HEK293 (cell line): ENCODE results near the gene RNF224.

ENCODE experiments used
- GLI4 ChIP-seq: fragments of 450-650 bp; formaldehyde crosslinking; IDR thresholded peaks from 2 replicates; pipeline ENCODE4 v1.5.1; 2016; ENCODE audit warnings: missing biosample characterization, missing genetic modification characterization
- GLIS1 ChIP-seq: fragments of 450-650 bp; formaldehyde crosslinking; IDR thresholded peaks from 2 replicates; pipeline ENCODE4 v1.5.1; 2016; ENCODE audit warnings: missing biosample characterization, missing genetic modification characterization
- MEIS1 ChIP-seq: sonication (generic); formaldehyde crosslinking; IDR thresholded peaks from 2 replicates; pipeline ENCODE4 v1.8.1; 2022; ENCODE audit warnings: missing genetic modification reagents, mild to moderate bottlenecking, borderline replicate concordance
- REPIN1 ChIP-seq: fragments of 450-650 bp; formaldehyde crosslinking; IDR thresholded peaks from 2 replicates; pipeline ENCODE4 v1.5.1; 2017; ENCODE audit warnings: missing biosample characterization, missing genetic modification characterization, low read depth
- SALL2 ChIP-seq: fragments of 450-650 bp; formaldehyde crosslinking; IDR thresholded peaks from 2 replicates; pipeline ENCODE4 v1.5.0; 2017; ENCODE audit warnings: missing biosample characterization, mild to moderate bottlenecking, missing genetic modification characterization, borderline replicate concordance
- SCRT2 ChIP-seq: fragments of 450-650 bp; formaldehyde crosslinking; IDR thresholded peaks from 2 replicates; pipeline ENCODE4 v1.5.1; 2016; ENCODE audit warnings: missing biosample characterization, missing genetic modification characterization
- SETDB1 ChIP-seq: IDR thresholded peaks from one replicate; pipeline ENCODE4 v1.6.1; 2017; ENCODE audit warnings: mild to moderate bottlenecking, low read length, moderate library complexity, mixed read lengths; ENCODE audit not compliant: insufficient read length
- SP7 ChIP-seq: fragments of 450-650 bp; formaldehyde crosslinking; IDR thresholded peaks from 2 replicates; pipeline ENCODE4 v1.5.1; 2016; ENCODE audit warnings: missing biosample characterization, missing genetic modification characterization
- TRIM28 ChIP-seq: IDR thresholded peaks from 2 replicates; pipeline ENCODE4 v1.6.1; 2011; ENCODE audit warnings: low read length, control low read depth, borderline replicate concordance
- WT1 ChIP-seq: fragments of 450-650 bp; formaldehyde crosslinking; IDR thresholded peaks from 2 replicates; pipeline ENCODE4 v1.5.1; 2016; ENCODE audit warnings: missing biosample characterization, missing genetic modification characterization
- ZBTB10 ChIP-seq: fragments of 450-650 bp; formaldehyde crosslinking; IDR thresholded peaks from 2 replicates; pipeline ENCODE4 v1.5.1; 2016; ENCODE audit warnings: missing biosample characterization, missing genetic modification characterization
- ZBTB26 ChIP-seq: fragments of 450-650 bp; formaldehyde crosslinking; optimal IDR thresholded peaks from 2 replicates; pipeline ENCODE3; 2016; ENCODE audit warnings: missing biosample characterization, mild to moderate bottlenecking, missing genetic modification characterization
- ZBTB6 ChIP-seq: fragments of 450-650 bp; formaldehyde crosslinking; IDR thresholded peaks from 2 replicates; pipeline ENCODE4 v1.5.1; 2017; ENCODE audit warnings: missing biosample characterization, missing genetic modification characterization
- ZFP3 ChIP-seq: fragments of 450-650 bp; formaldehyde crosslinking; IDR thresholded peaks from 2 replicates; pipeline ENCODE4 v1.5.1; 2016; ENCODE audit warnings: low read depth, missing biosample characterization, missing genetic modification characterization
- ZNF146 ChIP-seq: fragments of 450-650 bp; formaldehyde crosslinking; IDR thresholded peaks from 2 replicates; pipeline ENCODE4 v1.5.1; 2016; ENCODE audit warnings: missing biosample characterization, missing genetic modification characterization
- ZNF202 ChIP-seq: fragments of 450-650 bp; formaldehyde crosslinking; IDR thresholded peaks from 2 replicates; pipeline ENCODE4 v1.5.1; 2016; ENCODE audit warnings: missing biosample characterization, missing genetic modification characterization, borderline replicate concordance
- ZNF221 ChIP-seq: fragments of 450-650 bp; formaldehyde crosslinking; IDR thresholded peaks from 2 replicates; pipeline ENCODE4 v1.5.1; 2017; ENCODE audit warnings: missing biosample characterization, missing genetic modification characterization, borderline replicate concordance
- ZNF248 ChIP-seq: fragments of 450-650 bp; formaldehyde crosslinking; IDR thresholded peaks from 2 replicates; pipeline ENCODE4 v1.5.1; 2017; ENCODE audit warnings: missing biosample characterization, missing genetic modification characterization
- ZNF335 ChIP-seq: fragments of 450-650 bp; formaldehyde crosslinking; conservative IDR thresholded peaks from 2 replicates; pipeline ENCODE4 v1.5.1; 2016; ENCODE audit warnings: missing biosample characterization, missing genetic modification characterization
- ZNF350 ChIP-seq: fragments of 450-650 bp; formaldehyde crosslinking; IDR thresholded peaks from 2 replicates; pipeline ENCODE4 v1.5.0; 2017; ENCODE audit warnings: missing biosample characterization, mild to moderate bottlenecking, missing genetic modification characterization
- ZNF366 ChIP-seq: fragments of 450-650 bp; formaldehyde crosslinking; conservative IDR thresholded peaks from 2 replicates; pipeline ENCODE4 v1.5.1; 2016; ENCODE audit warnings: missing biosample characterization, missing genetic modification characterization
- ZNF394 ChIP-seq: fragments of 450-650 bp; formaldehyde crosslinking; IDR thresholded peaks from 2 replicates; pipeline ENCODE4 v1.5.1; 2016; ENCODE audit warnings: missing biosample characterization, missing genetic modification characterization, mild to moderate bottlenecking, moderate library complexity, borderline replicate concordance
- ZNF416 ChIP-seq: fragments of 450-650 bp; formaldehyde crosslinking; IDR thresholded peaks from 2 replicates; pipeline ENCODE4 v1.5.1; 2016; ENCODE audit warnings: missing biosample characterization, missing genetic modification characterization
- ZNF473 ChIP-seq: fragments of 450-650 bp; formaldehyde crosslinking; IDR thresholded peaks from 2 replicates; pipeline ENCODE4 v1.5.1; 2017; ENCODE audit warnings: missing biosample characterization, missing genetic modification characterization
- ZNF571 ChIP-seq: fragments of 450-650 bp; formaldehyde crosslinking; IDR thresholded peaks from 2 replicates; pipeline ENCODE4 v1.5.0; 2017; ENCODE audit warnings: missing biosample characterization, missing genetic modification characterization
- ZNF623 ChIP-seq: fragments of 450-650 bp; formaldehyde crosslinking; IDR thresholded peaks from 2 replicates; pipeline ENCODE4 v1.5.1; 2016; ENCODE audit warnings: missing biosample characterization, missing genetic modification characterization
- ZNF629 ChIP-seq: fragments of 450-650 bp; formaldehyde crosslinking; IDR thresholded peaks from 2 replicates; pipeline ENCODE4 v1.5.1; 2017; ENCODE audit warnings: missing biosample characterization, missing genetic modification characterization
- ZNF670 ChIP-seq: fragments of 450-650 bp; formaldehyde crosslinking; IDR thresholded peaks from 2 replicates; pipeline ENCODE4 v1.5.1; 2016; ENCODE audit warnings: missing biosample characterization, missing genetic modification characterization, low read depth
- ZNF677 ChIP-seq: fragments of 450-650 bp; IDR thresholded peaks from 2 replicates; pipeline ENCODE4 v1.5.0; 2018; ENCODE audit warnings: missing biosample characterization, mild to moderate bottlenecking, missing genetic modification characterization, moderate library complexity
- ZNF791 ChIP-seq: fragments of 450-650 bp; formaldehyde crosslinking; IDR thresholded peaks from 2 replicates; pipeline ENCODE4 v1.5.1; 2016; ENCODE audit warnings: missing biosample characterization, missing genetic modification characterization
- ZNF843 ChIP-seq: fragments of 450-650 bp; formaldehyde crosslinking; IDR thresholded peaks from 2 replicates; pipeline ENCODE4 v1.5.1; 2016; ENCODE audit warnings: missing biosample characterization, missing genetic modification characterization
- ZSCAN16 ChIP-seq: fragments of 450-650 bp; formaldehyde crosslinking; IDR thresholded peaks from 2 replicates; pipeline ENCODE4 v1.5.1; 2016; ENCODE audit warnings: missing biosample characterization, missing genetic modification characterization
- TF ChIP-seq, protein P1 (sequence below): sonication (generic); formaldehyde crosslinking; IDR thresholded peaks from 2 replicates; pipeline ENCODE4 v1.8.1; 2022; ENCODE audit warnings: mild to moderate bottlenecking, moderate library complexity, missing genetic modification reagents

Gene RNF224

DNA sequence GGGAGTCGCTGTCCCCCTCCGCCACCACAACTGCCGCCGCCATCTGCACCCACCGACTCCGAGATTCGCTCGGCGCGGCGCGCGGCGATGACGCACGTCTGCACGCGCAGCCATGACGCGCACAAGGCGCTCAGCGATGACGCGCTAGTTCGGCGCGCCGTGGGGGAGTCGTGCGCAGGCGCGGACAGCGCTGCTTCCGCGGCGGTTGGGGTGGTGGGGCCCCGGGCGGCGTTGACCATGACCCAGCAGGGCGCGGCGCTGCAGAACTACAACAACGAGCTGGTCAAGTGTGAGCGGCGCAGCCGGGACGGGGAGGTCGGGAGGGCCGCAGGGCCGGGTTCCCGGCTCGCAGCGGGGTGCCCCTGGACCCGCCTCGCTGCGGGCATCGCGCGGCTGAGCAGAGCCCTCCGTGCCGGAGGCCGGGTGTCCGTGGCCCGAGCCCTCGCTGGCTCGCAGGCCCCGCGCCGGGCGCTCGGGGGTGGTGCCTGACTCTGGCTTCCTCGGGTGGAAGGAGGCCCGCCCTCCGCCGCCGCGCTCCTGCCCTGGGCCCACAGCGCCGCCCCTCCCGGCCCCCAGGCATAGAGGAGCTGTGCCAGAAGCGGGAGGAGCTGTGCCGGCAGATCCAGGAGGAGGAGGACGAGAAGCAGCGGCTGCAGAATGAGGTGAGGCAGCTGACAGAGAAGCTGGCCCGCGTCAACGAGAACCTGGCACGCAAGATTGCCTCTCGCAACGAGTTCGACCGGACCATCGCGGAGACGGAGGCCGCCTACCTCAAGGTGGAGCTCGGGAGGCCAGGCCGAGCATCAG, 38.6 kb upstream of the RNF224 start, which contains the start of the genes ANAPC2 and SSNA1 (continued):
- TF ChIP-seq ZBTB6 (tag by site-specific recombination) (no peak), GLIS1 (tag by site-specific recombination) (peak; percentile 69), ZNF394 (peak; percentile 100), ZNF350 (tag by site-specific recombination) (no peak), ZNF202 (tag by site-specific recombination) (no peak), GLI4 (tag by site-specific recombination) (no peak), ZNF571 (tag by site-specific recombination) (no peak), ZNF791 (tag by site-specific recombination) (no peak), ZNF473 (tag by site-specific recombination) (no peak), ZNF146 (peak; percentile 81), ZNF623 (tag by site-specific recombination) (no peak), TRIM28 (no peak), SP7 (peak; percentile 84), ZBTB10 (tag by site-specific recombination) (peak; percentile 74; the same call in 1 of the 2 replicates), ZNF221 (tag by site-specific recombination) (no peak; the same call in 1 of the 2 replicates), ZBTB26 (tag by site-specific recombination) (peak; percentile 99), ZNF335 (tag by site-specific recombination) (peak; percentile 88), ZNF366 (tag by site-specific recombination) (no peak), ZSCAN16 (tag by site-specific recombination) (no peak), ZNF416 (no peak), ZNF677 (no peak), ZNF670 (tag by site-specific recombination) (no peak), WT1 (tag by site-specific recombination) (peak; percentile 42; the same call in 1 of the 2 replicates), SETDB1 (no peak), SALL2 (tag by site-specific recombination) (no peak), ZNF248 (tag by site-specific recombination) (no peak), SCRT2 (tag by site-specific recombination) (no peak), ZNF629 (tag by site-specific recombination) (peak; percentile 98), REPIN1 (tag by site-specific recombination) (no peak), MEIS1 (CRISPR knock-in tag) (no peak), ZFP3 (tag by site-specific recombination) (no peak), ZNF843 (tag by site-specific recombination) (peak; percentile 78)
- TF ChIP-seq, protein P1, sequence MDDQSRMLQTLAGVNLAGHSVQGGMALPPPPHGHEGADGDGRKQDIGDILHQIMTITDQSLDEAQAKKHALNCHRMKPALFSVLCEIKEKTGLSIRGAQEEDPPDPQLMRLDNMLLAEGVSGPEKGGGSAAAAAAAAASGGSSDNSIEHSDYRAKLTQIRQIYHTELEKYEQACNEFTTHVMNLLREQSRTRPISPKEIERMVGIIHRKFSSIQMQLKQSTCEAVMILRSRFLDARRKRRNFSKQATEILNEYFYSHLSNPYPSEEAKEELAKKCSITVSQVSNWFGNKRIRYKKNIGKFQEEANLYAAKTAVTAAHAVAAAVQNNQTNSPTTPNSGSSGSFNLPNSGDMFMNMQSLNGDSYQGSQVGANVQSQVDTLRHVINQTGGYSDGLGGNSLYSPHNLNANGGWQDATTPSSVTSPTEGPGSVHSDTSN (CRISPR knock-in tag) = peak; percentile 97
